H1 (cell line): ENCODE measurements around the gene NPNT. TPM values are rescaled to one million over a fixed set of nuclear protein-coding genes. Genes with fewer than 3 reads are reported as not detected.
A peak's percentile ranks its signal among the peaks of the same experiment; 100 is the strongest.

Source experiments
- EGR1 ChIP-seq: IDR thresholded peaks from 2 replicates; pipeline ENCODE4 v1.6.1; 2011; ENCODE audit warnings: low read depth, low read length, borderline replicate concordance
- HDAC6 ChIP-seq: IDR thresholded peaks from one replicate; pipeline ENCODE4 v1.7.1; 2012; ENCODE audit warnings: low read depth, mild to moderate bottlenecking, inconsistent platforms, low read length, moderate library complexity
- KDM1A ChIP-seq: fragments of 200-600, 300-600 bp; sonication (generic); IDR thresholded peaks from 2 replicates; pipeline ENCODE4 v1.7.1; 2016; ENCODE audit warnings: mild to moderate bottlenecking, low read length, borderline replicate concordance
- RBBP5 ChIP-seq: IDR thresholded peaks from 2 replicates; pipeline ENCODE4 v1.7.1; 2012; ENCODE audit warnings: low read depth, mild to moderate bottlenecking, inconsistent platforms, low read length, moderate library complexity, borderline replicate concordance
- RFX5 ChIP-seq: IDR thresholded peaks from 2 replicates; pipeline ENCODE4 v1.6.1; 2011; ENCODE audit warnings: low read depth, low read length, improper control_type of control experiment, borderline replicate concordance
- SP2 ChIP-seq: IDR thresholded peaks from 2 replicates; pipeline ENCODE4 v1.6.1; 2012; ENCODE audit warnings: mild to moderate bottlenecking, low read length, inconsistent platforms
- polyA plus RNA-seq, 7 experiments: library from polyadenylated mRNA; depleted of rRNA in 3 of 7; stranded (reverse) in 5 of 7; unstranded in 2 of 7; fragments of >200 nt in 5 of 7; fragments of 200-250 nt in 2 of 7; gene quantifications; 1 replicate in 5 of 7; 2 replicates in 1 of 7; 4 replicates in 1 of 7; pipeline versions ENCODE4 v1.2.1 to v1.2.3, GENCODE V29; 2011 to 2013; ENCODE audit warnings: missing spikeins in 2 of 7, mixed read lengths in 2 of 7
- total RNA-seq: library from RNA; stranded (reverse); fragmentation: NEBNext Ultra II Directional; extraction: Animal tissue kit (Norgen Biotek cat#: 25700); gene quantifications from 2 replicates; pipeline ENCODE4 v1.2.1, GENCODE V29; 2021

NPNT gene
- total and polyA plus RNA-seq, 2 of the 8 experiments (the other 6 are each of a cell fraction or from before 2014, with no cell fraction given): 0.24 to 0.97 TPM

DNA sequence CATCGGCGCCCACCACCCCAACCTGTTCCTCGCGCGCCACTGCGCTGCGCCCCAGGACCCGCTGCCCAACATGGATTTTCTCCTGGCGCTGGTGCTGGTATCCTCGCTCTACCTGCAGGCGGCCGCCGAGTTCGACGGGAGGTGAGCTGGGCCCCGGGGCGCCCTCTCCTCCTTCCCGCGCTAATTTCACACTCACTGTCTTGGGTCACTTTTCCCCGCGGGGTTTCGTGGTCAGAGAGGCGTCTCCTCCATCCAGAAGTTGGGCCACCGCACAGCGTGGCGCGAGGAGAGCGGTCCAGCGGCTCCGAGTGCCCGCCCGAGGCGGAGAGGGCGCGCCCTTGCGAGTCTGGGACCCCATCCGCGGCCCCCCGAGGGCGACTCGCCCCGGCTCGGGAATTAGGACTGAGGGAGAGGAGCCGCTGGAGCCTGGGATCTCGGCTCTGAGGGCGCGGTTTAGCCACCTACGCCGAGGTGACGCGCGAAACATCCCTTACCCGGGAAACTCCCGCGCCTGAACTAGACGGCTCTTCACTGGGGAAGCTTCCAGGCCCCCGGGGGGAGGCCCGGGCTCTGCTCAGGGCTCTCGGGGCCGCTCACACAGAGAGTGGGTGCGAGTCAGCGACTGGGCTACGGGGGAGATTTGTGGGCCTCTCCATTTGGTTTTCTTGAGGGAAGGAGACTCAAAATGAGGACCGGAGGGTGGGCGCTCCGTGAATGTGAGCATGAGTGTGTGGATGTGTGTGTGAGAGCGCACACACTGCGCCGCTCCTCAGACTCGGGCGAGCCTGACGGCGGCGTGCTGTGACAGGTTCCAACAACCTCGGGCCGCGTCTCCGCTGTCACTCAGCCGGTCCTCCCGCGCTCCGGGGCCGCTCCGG lies 551 bp downstream of the NPNT start (continued):
- no peak for TF ChIP-seq HDAC6
- TF ChIP-seq KDM1A: no peak
- no peak for TF ChIP-seq EGR1
- TF ChIP-seq RBBP5: peak; percentile 29; the same call in 1 of the 2 replicates
- no peak for TF ChIP-seq RFX5
- TF ChIP-seq SP2: no peak
